H1 (cell line): ENCODE results near the gene H6PD. TPM values are rescaled to one million over a fixed set of nuclear protein-coding genes. Genes with fewer than 3 reads are reported as not detected.

Experiments used
- CTCF ChIA-PET: fragments of 300-600 bp; sonication (Branson Sonifier 250); formaldehyde crosslinking; loops from one replicate; lab custom pipeline; 2021; ENCODE audit not compliant: partially characterized antibody; lab: Charles Lee
- POLR2A ChIA-PET: fragments of 300-600 bp; sonication (Branson Sonifier 250); formaldehyde crosslinking; loops from one replicate; lab custom pipeline; 2021; ENCODE audit warnings: inconsistent platforms; ENCODE audit not compliant: partially characterized antibody; lab: Charles Lee
- DNase-seq, 2 experiments: peaks; one replicate each; pipeline versions ENCODE4 v3.0.0 to v3.0.0-alpha.2; 2010 to 2022; ENCODE audit warnings: low spot score in 2 of 2, low read depth in 1 of 2, mixed read lengths in 1 of 2
- FAIRE-seq: peaks from 2 replicates; lab custom pipeline; 2011; peaks lifted over from hg19 to GRCh38; lab: Jason Lieb, UNC
- H2AFZ ChIP-seq: 2 replicates; pipeline ENCODE4 v1.8.1; 2012; ENCODE audit warnings: low read length, inconsistent platforms
- H2AK5ac ChIP-seq: 2 replicates; pipeline ENCODE4 v1.6.1; 2013; ENCODE audit warnings: low read depth, low read length
- H2BK120ac ChIP-seq: replicated peaks from 2 replicates; pipeline ENCODE3; 2013; ENCODE audit warnings: low read depth, low read length, inconsistent platforms
- H2BK12ac ChIP-seq: 2 replicates; pipeline ENCODE4 v1.6.1; 2013; ENCODE audit warnings: low read depth, low read length
- H2BK15ac ChIP-seq: 2 replicates; pipeline ENCODE4 v1.6.1; 2013; ENCODE audit warnings: low read length
- H2BK20ac ChIP-seq: 2 replicates; pipeline ENCODE4 v1.6.1; 2013; ENCODE audit warnings: low read length
- H2BK5ac ChIP-seq: 2 replicates; pipeline ENCODE4 v1.6.1; 2013; ENCODE audit warnings: low read depth, low read length
- H3K14ac ChIP-seq: 2 replicates; pipeline ENCODE4 v1.6.1; 2013; ENCODE audit warnings: inconsistent platforms; ENCODE audit not compliant: insufficient read length
- H3K18ac ChIP-seq: 2 replicates; pipeline ENCODE4 v1.6.1; 2013; ENCODE audit warnings: low read length; ENCODE audit errors: extremely low read depth
- H3K23ac ChIP-seq: 2 replicates; pipeline ENCODE4 v1.6.1; 2013; ENCODE audit warnings: inconsistent platforms; ENCODE audit not compliant: insufficient read length
- H3K23me2 ChIP-seq: 2 replicates; pipeline ENCODE4 v1.6.1; 2013; ENCODE audit warnings: low read depth, low read length
- H3K27ac ChIP-seq: 2 replicates; pipeline ENCODE4 v1.6.1; 2011; ENCODE audit warnings: low read depth, low read length, inconsistent platforms
- H3K27me3 ChIP-seq, 4 experiments: replicated peaks in 1 of 4; 1 replicate in 1 of 4; 2 replicates in 3 of 4; pipeline versions ENCODE4 v1.6.1 to v1.8.1; 2011 to 2013; ENCODE audit warnings: low read length in 3 of 4, mild to moderate bottlenecking in 3 of 4, inconsistent platforms in 2 of 4, mixed read lengths in 2 of 4, moderate library complexity in 1 of 4; ENCODE audit not compliant: control insufficient read depth in 3 of 4, insufficient read depth in 3 of 4; ENCODE audit errors: extremely low read depth in 1 of 4
- H3K36me3 ChIP-seq, 4 experiments: 2 replicates each; pipeline versions ENCODE4 v1.6.1 to v1.8.1; 2011 to 2013; ENCODE audit warnings: mild to moderate bottlenecking in 4 of 4, low read length in 3 of 4, moderate library complexity in 2 of 4, control low read depth in 1 of 4, inconsistent platforms in 1 of 4; ENCODE audit not compliant: insufficient read depth in 4 of 4, control insufficient read depth in 2 of 4
- H3K4ac ChIP-seq: replicated peaks from 2 replicates; pipeline ENCODE3; 2013; ENCODE audit warnings: low read length, low read depth, mixed read lengths, inconsistent platforms; ENCODE audit not compliant: insufficient read length
- H3K4me1 ChIP-seq, 4 experiments: replicated peaks in 1 of 4; 1 replicate in 1 of 4; 2 replicates in 3 of 4; pipeline versions ENCODE4 v1.6.1 to v1.8.1; 2011 to 2013; ENCODE audit warnings: low read length in 3 of 4, inconsistent platforms in 2 of 4, mixed read lengths in 1 of 4; ENCODE audit not compliant: insufficient read depth in 4 of 4, control insufficient read depth in 3 of 4
- H3K4me2 ChIP-seq, 2 experiments: 2 replicates each; pipeline versions ENCODE4 v1.6.1 to v1.8.1; 2011 to 2013; ENCODE audit warnings: low read depth in 2 of 2, low read length in 2 of 2, control low read depth in 1 of 2, inconsistent platforms in 1 of 2, mild to moderate bottlenecking in 1 of 2; ENCODE audit not compliant: insufficient read depth in 1 of 2
- H3K4me3 ChIP-seq, 4 experiments: fragments of 200-600, 300-600 bp in 1 of 4; sonication (generic), shearing (Covaris generic), sonication (Bioruptor Twin) in 1 of 4; 2 replicates each; pipeline versions ENCODE4 v1.5.1 to v1.8.1; 2011 to 2016; ENCODE audit warnings: low read length in 4 of 4, low read depth in 3 of 4, control low read depth in 2 of 4, inconsistent platforms in 2 of 4, mild to moderate bottlenecking in 2 of 4, mixed read lengths in 1 of 4, moderate library complexity in 1 of 4; ENCODE audit not compliant: insufficient read depth in 2 of 4; ENCODE audit errors: extremely low read depth in 1 of 4
- H3K56ac ChIP-seq: replicated peaks from 2 replicates; pipeline ENCODE3; 2013; ENCODE audit warnings: low read depth, mild to moderate bottlenecking, mixed read lengths, low read length, inconsistent platforms; ENCODE audit not compliant: insufficient read length
- H3K79me1 ChIP-seq: 2 replicates; pipeline ENCODE4 v1.6.1; 2013; ENCODE audit warnings: low read depth, low read length, control low read depth
- H3K79me2 ChIP-seq, 2 experiments: 2 replicates each; pipeline versions ENCODE4 v1.6.1 to v1.8.1; 2012 to 2013; ENCODE audit warnings: low read length in 2 of 2, mild to moderate bottlenecking in 2 of 2, inconsistent platforms in 1 of 2; ENCODE audit not compliant: insufficient read depth in 2 of 2, control insufficient read depth in 1 of 2
- H3K9ac ChIP-seq, 4 experiments: replicated peaks in 1 of 4; 1 replicate in 1 of 4; 2 replicates in 3 of 4; pipeline versions ENCODE4 v1.6.1 to v1.8.1; 2011 to 2013; ENCODE audit warnings: low read depth in 3 of 4, low read length in 3 of 4, control low read depth in 2 of 4, mild to moderate bottlenecking in 2 of 4, moderate library complexity in 2 of 4, inconsistent platforms in 1 of 4; ENCODE audit errors: extremely low read depth in 1 of 4
- H3K9me3 ChIP-seq, 2 experiments: 2 replicates each; pipeline versions ENCODE4 v1.6.1 to v1.8.1; 2012 to 2013; ENCODE audit warnings: mild to moderate bottlenecking in 2 of 2, moderate library complexity in 2 of 2, control low read depth in 1 of 2, inconsistent platforms in 1 of 2, low read depth in 1 of 2, low read length in 1 of 2, mixed read lengths in 1 of 2; ENCODE audit not compliant: insufficient read depth in 2 of 2
- H4K20me1 ChIP-seq, 2 experiments: replicated peaks in 1 of 2; 2 replicates each; pipeline versions ENCODE3 to v1.8.1; 2011 to 2013; ENCODE audit warnings: inconsistent platforms in 2 of 2, low read length in 2 of 2, mild to moderate bottlenecking in 1 of 2; ENCODE audit not compliant: insufficient read depth in 2 of 2, control insufficient read depth in 1 of 2
- H4K5ac ChIP-seq: 2 replicates; pipeline ENCODE4 v1.6.1; 2013; ENCODE audit warnings: low read length, low read depth, mixed read lengths, inconsistent platforms; ENCODE audit not compliant: insufficient read length
- H4K8ac ChIP-seq: 2 replicates; pipeline ENCODE4 v1.8.0; 2013; ENCODE audit warnings: mild to moderate bottlenecking, moderate library complexity, low read length, inconsistent platforms; ENCODE audit not compliant: insufficient read depth; ENCODE audit errors: extremely low read depth
- H4K91ac ChIP-seq: replicated peaks from 2 replicates; pipeline ENCODE3; 2013; ENCODE audit warnings: low read length, mixed read lengths, inconsistent platforms; ENCODE audit not compliant: insufficient read length
- CTCF ChIP-seq, 3 experiments: IDR thresholded peaks; 1 replicate in 2 of 3; 2 replicates in 1 of 3; pipeline versions ENCODE4 v1.5.1 to v1.6.1; 2011; ENCODE audit warnings: low read length in 3 of 3, mild to moderate bottlenecking in 3 of 3, inconsistent platforms in 2 of 3, low read depth in 1 of 3, moderate library complexity in 1 of 3; ENCODE audit not compliant: insufficient read depth in 1 of 3; ENCODE audit errors: control extremely low read depth in 1 of 3
- HDAC2 ChIP-seq, 2 experiments: fragments of 300-600 bp in 1 of 2; sonication (generic) in 1 of 2; IDR thresholded peaks; 2 replicates each; pipeline ENCODE4 v1.6.1; 2011 to 2012; ENCODE audit warnings: low read depth in 2 of 2, low read length in 2 of 2, mild to moderate bottlenecking in 2 of 2, moderate library complexity in 2 of 2, borderline replicate concordance in 1 of 2, inconsistent platforms in 1 of 2
- JUN ChIP-seq: IDR thresholded peaks from 2 replicates; pipeline ENCODE4 v1.6.1; 2011; ENCODE audit warnings: low read depth, mild to moderate bottlenecking, improper control_type of control experiment, low read length
- MAX ChIP-seq: IDR thresholded peaks from 2 replicates; pipeline ENCODE4 v1.6.1; 2012; ENCODE audit warnings: inconsistent platforms
- RAD21 ChIP-seq, 2 experiments: IDR thresholded peaks in 1 of 2; conservative IDR thresholded peaks in 1 of 2; 2 replicates each; pipeline ENCODE4 v1.6.1; 2011; ENCODE audit warnings: low read depth in 2 of 2, low read length in 2 of 2, improper control_type of control experiment in 1 of 2, inconsistent platforms in 1 of 2, mild to moderate bottlenecking in 1 of 2, moderate library complexity in 1 of 2
- WGBS, 2 experiments: shearing (Covaris generic) in 1 of 2; methylation state at CpG; one replicate each; pipeline versions ENCODE4 v1.1.6 to v1.1.7; 2013 to 2015; ENCODE audit warnings: low lambda C conversion rate in 2 of 2, mixed read lengths in 2 of 2, inconsistent platforms in 1 of 2, low coverage in 1 of 2, missing lambda C conversion rate in 1 of 2; ENCODE audit not compliant: insufficient replicate concordance in 2 of 2, insufficient coverage in 1 of 2, insufficient read length in 1 of 2; ENCODE audit errors: extremely low coverage in 1 of 2, missing lambda C conversion rate in 1 of 2; 5-methylcytosine and 5-hydroxymethylcytosine counted together
- polyA plus RNA-seq, 7 experiments: library from polyadenylated mRNA; depleted of rRNA in 3 of 7; stranded (reverse) in 5 of 7; unstranded in 2 of 7; fragments of >200 nt in 5 of 7; fragments of 200-250 nt in 2 of 7; gene quantifications; 1 replicate in 5 of 7; 2 replicates in 1 of 7; 4 replicates in 1 of 7; pipeline versions ENCODE4 v1.2.1 to v1.2.3, GENCODE V29; 2011 to 2013; ENCODE audit warnings: missing spikeins in 2 of 7, mixed read lengths in 2 of 7
- total RNA-seq: library from RNA; stranded (reverse); fragmentation: NEBNext Ultra II Directional; extraction: Animal tissue kit (Norgen Biotek cat#: 25700); gene quantifications from 2 replicates; pipeline ENCODE4 v1.2.1, GENCODE V29; 2021

H6PD gene
- total and polyA plus RNA-seq, 2 of the 8 experiments (the other 6 are each of a cell fraction or from before 2014, with no cell fraction given): 3.6 to 3.8 TPM

GRCh38 chr1:9249534-9250410 is 15.2 kb downstream of the H6PD start:
- Histone ChIP-seq H2BK20ac (no peak overlapping the region), H3K14ac (no peak overlapping the region), H3K23ac (no peak overlapping the region), H3K79me1 (no peaks in the 10 kb centered on the region), H3K4me1 (peaks cover 17 to 37% (median 30%) of the 10 kb centered on the region in 4 experiments), H4K5ac (no peak overlapping the region), H3K56ac (no peak overlapping the region), H2BK120ac (no peak overlapping the region), H4K8ac (peak overlapping the region; percentile 40), H3K18ac (peak overlapping the region; percentile 43; the same call in 1 of the 2 replicates), H2AFZ (no peak overlapping the region), H2BK15ac (peak overlapping the region; percentile 88; the same call in 1 of the 2 replicates), H3K79me2 (no peaks in the 10 kb centered on the region), H3K27me3 (no peaks in the 10 kb centered on the region; a peak in 1 of 7 replicates), H4K91ac (peak overlapping the region; percentile 20), H3K4me3 (no peak overlapping the region), H3K27ac (no peak overlapping the region; the same call in none of the 2 replicates), H2BK5ac (peak overlapping the region; percentile 62; the same call in 1 of the 2 replicates), H3K9ac (peak overlapping the region in 1 of 4 experiments; percentile 8; a peak in 1 of 7 replicates), H3K4ac (no peak overlapping the region), H3K4me2 (0 out of 4 replicates have a peak overlapping the region, but pooled peaks of 1 of the 2 experiments have one; percentile 7), H3K36me3 (no peaks in the 10 kb centered on the region), H2AK5ac (peak overlapping the region; percentile 41), H3K23me2 (0 out of 2 replicates have a peak, but pooled peaks cover 2% of the 10 kb centered on the region), H3K9me3 (no peaks in the 10 kb centered on the region), H4K20me1 (peaks cover 0 to 1% of the 10 kb centered on the region in 2 experiments), H2BK12ac (peak overlapping the region; percentile 90; the same call in 1 of the 2 replicates)
- FAIRE-seq: peak; percentile 55
- WGBS, 2 experiments: 64% methylated on average over 15 of the region's 17 CpGs; no CpG with 5 or more reads in 1 of the 2 experiments
- CTCF ChIA-PET: interaction anchor here (0.6 to 12.2 kb wide), 37 partner anchors 9 to 345 kb away, joined by 3 to 127 read pairs (median 4); partner anchors contain the start of gene H6PD
- POLR2A ChIA-PET: interaction anchor here (0.7 to 2.1 kb wide), 6 partner anchors 8 to 370 kb away, joined by 3 to 8 read pairs (median 3); partner anchors contain the start of gene H6PD
- peak in 1 of 2 experiments; percentile 87 for DNase-seq
- TF ChIP-seq MAX: peak; percentile 67
- TF ChIP-seq HDAC2 (IDR thresholded peaks at IDR 0.05; ENCODE audit: borderline replicate concordance in 1 of 2, low read depth in 2 of 2, low read length in 2 of 2): 0 out of 4 replicates have a peak, but pooled peaks of 1 of the 2 experiments have one; percentile 41
- TF ChIP-seq RAD21 (IDR thresholded peaks at IDR 0.05 in 1 of 2, conservative IDR thresholded peaks at IDR 0.05 in 1 of 2; ENCODE audit: low read depth in 2 of 2, low read length in 2 of 2): peak; percentile 80 to 87
- TF ChIP-seq JUN: no peak
- peak; percentile 90 to 99 (median 98) for TF ChIP-seq CTCF (IDR thresholded peaks at IDR 0.05; ENCODE audit: control extremely low read depth in 1 of 3, insufficient read depth in 1 of 3, low read depth in 1 of 3, low read length in 3 of 3)
